Daoy (cell line): Measurements from ENCODE around the gene ALX4. TPM values are rescaled to one million over a fixed set of nuclear protein-coding genes. Genes with fewer than 3 reads are reported as not detected.

Source experiments
- DNase-seq: peaks from one replicate; pipeline ENCODE4 v3.0.0-alpha.2; 2015; ENCODE audit warnings: low read depth
- total RNA-seq: library from RNA; depleted of rRNA; stranded (reverse); fragments of >200 nt; shearing (Covaris generic); gene quantifications from 2 replicates; pipeline ENCODE4 v1.2.3, GENCODE V29; 2014

Gene ALX4
- total RNA-seq, 1 experiment from 2014 or later = 1.5 TPM

- DNase-seq = peak; percentile 50
These were observed 8.9 kb downstream of the ALX4 start for GRCh38 chr11:44300844-44301563.

GRCh38 chr11:44298862-44299261, 11.1 kb downstream of the ALX4 start:
- no peak for DNase-seq

DNA sequence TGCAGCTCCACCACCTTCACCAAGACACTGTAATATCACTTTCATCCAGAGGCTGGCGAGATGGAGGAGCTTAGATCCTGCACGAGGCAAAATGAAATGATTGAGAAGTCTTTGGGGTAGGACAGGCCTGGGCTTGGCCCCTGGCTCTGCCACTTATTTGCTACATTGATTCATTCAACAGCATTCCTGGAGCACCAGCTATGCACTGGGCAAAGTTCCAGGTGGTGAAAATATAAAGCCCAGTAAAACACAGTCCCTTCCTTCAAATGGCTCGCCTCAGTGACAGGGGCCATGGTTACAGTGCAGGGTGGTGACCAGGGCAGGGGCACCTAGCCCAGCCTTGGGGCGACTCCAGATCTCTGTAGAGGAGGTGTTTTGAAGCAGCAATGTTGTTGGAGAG, 19.7 kb downstream of the ALX4 start:
- DNase-seq = no peak

GRCh38 chr11:44288133-44288526, 21.8 kb downstream of the ALX4 start:
- DNase-seq = no peak

DNA sequence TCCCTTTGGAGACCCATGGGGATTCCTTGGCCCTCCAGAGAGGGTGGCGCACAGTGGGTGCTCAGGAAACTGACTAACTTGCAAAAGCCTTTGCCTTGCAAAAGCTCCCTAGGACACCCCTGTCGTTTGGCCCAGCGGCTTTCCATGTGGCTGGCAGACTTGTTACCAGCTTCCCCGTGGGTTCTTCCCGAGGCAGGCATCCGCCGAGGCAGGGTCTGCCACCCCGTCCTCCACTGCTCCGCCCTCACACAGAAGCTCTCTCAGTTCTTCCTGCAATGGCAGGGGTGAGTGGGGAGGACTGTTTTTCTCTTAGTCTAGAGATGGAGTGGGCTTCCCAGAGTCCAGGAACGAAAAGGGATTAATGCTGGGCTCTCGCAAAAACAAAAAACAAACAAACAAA, 23.0 kb downstream of the ALX4 start:
- no peak for DNase-seq

- DNase-seq = peak; percentile 62
These were observed 23.6 kb downstream of the ALX4 start for GRCh38 chr11:44286268-44286880.

DNA sequence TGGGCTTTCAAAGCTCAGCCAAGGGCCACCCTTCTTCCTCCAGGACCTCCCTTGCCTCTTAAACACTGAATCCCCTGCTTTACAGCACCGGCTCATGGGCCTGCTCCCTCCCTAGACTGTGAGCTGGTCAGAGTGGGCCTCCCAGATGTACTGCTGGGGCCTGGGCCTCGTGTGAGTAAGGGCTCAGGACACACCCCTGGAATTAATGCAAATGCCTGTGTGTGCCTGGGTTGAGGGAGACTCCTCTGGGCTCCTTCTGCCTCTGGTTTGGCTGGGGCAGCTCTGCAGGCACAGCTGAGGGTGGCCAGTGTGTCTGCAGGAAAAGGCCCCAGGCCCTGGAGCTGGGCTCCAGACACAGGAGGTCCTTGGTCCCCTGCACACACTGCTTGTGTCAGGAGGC, 24.2 kb downstream of the ALX4 start:
- DNase-seq = no peak

- no peak for DNase-seq
These were observed 27.3 kb downstream of the ALX4 start for GRCh38 chr11:44282620-44283019.

GRCh38 chr11:44281151-44281550, 28.8 kb downstream of the ALX4 start:
- DNase-seq = no peak

DNA sequence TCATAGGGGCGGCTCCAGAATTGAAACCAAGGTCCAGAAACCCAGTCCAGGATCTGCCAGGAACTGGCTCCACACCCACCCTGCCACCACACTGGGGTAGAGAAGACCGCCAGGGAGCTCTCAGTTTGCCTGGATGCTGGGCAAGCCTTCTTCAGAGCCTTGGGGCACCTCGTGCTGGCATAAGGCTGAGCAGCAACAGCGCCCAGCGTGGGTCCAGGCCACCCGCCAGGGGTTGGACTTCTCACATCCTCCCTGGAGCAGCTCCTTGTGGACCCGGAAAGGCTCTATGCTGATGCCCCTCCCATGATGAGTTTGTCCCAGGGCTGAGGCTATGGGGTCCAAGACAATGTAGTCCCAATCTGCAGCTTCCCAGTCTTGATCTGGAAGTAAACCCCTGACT, 29.7 kb downstream of the ALX4 start:
- no peak for DNase-seq

- DNase-seq = no peak
These were observed 30.5 kb downstream of the ALX4 start for GRCh38 chr11:44279483-44279882.

DNA sequence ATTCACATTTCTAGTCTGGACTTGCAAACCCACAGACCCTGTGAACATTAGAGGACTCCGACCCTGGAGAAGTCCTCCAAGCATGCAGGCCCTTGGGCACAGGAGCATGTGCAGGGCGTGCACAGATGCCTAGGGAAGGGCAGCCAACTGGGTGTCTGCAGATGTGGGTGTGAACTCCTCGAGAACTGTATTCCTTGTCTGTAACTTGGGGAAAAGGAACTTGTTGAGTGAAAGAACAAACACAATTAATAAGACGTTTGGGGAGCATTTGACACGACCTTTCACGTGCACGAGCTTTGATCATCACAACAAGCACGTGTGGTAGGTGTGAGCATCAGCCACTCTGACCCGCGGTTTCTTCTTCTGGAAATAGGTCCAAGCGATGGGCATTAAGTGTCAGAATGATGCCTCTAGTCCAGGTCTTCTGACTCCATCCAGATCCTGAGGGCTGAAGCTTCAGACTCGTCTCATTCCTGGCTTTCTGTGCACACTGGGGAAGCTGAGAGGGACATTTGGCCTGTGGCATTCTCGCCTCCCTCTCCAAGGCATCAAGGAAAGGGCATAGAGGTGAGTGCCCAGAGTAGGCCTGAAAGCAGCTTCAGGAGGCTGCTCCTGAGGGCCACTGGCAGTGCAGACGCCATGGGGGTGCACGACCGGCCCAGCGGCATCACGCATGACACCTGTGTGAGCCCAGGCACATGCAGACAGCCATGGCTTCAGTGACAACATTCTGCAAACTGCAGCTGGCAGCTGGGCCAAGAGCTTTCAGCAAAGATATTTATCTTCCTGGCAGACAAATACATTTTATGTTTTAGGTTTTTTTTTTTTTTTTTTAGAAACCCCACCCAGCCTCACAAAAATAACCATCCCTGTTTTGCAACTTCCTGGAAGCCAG, 32.5 kb downstream of the ALX4 start:
- no peak for DNase-seq

DNA sequence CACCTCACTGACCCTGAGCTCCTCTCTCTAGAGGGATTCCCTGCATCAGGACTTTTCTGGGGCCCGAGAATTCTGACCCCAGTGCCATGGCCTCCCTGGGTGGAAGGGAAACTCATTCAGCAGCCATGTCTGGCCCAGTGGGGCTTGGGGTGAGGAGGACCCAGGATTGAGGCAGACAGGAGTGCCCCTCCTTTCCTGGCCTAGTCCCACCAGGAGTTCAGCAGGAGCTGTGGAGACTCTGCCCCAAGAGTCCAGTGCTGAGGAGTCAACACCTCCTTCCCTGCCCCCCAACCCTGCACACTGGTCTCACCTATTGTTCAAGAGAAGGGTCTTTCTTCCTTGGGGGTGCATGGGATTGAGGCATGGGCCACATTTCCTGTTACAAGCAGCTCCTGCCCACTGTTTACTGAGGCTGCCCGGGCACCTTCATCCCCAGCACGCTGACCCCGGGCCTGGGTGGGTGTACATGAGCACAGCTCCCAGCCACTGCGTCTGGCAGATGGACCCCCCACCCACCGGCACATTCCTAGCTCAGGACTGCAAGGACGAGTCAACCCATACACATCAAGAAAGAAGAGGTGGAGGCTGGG, 33.9 kb downstream of the ALX4 start:
- no peak for DNase-seq

DNA sequence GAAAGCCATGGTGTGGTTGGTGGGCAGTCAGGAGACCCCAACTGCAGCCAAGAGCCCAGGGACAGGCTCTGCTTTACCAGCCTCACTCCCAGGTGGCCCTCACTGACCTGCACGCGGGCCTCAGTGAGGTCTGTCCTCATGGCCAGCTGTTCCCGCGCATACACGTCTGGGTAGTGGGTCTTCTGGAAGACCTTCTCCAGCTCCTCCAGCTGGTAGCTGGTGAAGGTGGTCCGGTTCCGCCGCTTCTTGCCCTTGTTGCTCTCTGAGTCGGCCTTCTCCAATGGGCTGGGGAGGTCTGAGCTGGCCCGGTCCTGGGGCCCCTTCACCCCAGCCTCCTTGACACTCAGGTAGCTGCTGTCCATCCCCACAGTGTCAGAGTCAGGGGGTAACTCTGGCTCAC, 34.7 kb downstream of the ALX4 start:
- no peak for DNase-seq

- no peak for DNase-seq
These were observed 35.5 kb downstream of the ALX4 start for GRCh38 chr11:44274404-44274803.

DNA sequence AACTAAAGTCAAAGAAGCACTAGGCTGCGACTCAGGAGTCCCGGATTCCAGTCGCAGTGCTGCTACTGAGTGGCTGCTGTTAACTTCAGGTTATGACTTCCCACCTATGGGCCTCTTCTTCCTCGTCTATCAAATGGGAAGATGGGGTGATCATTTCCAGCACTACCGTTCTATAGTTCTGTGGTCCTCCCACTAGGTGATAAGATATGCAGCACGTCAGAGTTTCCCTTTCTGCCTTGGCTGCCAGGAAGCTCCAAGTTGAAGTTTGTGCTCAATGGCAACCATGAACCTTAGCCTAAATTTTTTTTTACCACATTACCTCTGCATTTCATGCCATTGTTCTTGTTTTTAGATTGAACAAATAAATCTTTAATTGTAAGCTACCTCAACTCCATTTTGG, 38.7 kb downstream of the ALX4 start:
- no peak for DNase-seq

- DNase-seq = no peak
These were observed 39.3 kb downstream of the ALX4 start for GRCh38 chr11:44270403-44271273.

DNA sequence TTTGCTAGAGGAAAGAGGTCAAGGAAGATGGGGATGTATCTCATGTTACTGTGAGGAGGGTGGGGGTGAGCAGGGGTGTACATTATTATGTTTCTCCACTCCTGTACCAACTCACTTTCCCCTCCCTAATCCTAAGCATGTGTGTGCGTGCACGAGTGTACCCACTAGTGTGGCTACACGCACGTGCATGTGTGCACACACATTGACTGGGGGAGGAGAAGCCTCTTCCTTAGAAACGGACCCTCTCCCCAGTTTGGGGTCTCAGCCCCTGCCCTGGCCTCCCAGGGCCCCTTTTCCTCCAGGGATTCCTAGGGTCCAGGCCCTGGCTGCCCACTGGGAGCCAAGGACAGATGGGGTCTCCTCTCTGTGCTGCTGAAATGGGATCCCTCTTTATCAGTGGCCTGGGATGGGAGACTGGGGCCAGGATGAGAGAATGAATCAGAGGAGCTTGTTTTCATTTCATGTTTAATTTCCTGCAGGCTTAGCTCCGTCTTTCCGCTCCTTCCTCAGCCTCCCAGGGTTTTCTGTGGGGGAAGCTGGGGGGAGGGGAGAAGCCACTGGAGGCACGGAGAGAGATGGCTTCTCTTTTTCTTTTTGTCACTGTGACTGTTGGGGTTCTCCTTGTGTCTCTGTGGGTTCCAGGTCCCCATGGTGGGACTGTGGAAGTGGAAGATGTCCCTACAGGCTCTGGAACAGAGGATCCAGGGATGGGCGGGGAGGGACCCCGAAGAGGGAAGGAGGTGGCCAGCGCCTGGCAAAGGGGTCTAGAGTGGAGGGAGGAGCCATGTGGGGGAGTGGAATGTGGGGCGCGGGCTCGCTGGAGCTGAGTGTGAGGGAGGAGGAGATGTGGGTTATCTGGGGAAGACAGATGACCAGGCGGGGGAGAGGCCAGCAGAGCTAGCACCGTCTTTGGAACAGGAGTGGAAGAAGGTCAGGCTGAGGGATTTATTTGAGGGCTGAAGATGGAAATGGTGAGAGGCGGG, 40.3 kb downstream of the ALX4 start:
- DNase-seq = peak; percentile 82

GRCh38 chr11:44268614-44269080, 41.3 kb downstream of the ALX4 start:
- DNase-seq = no peak
